Common myeloid progenitor, CD34-positive (primary cell): ENCODE data around the gene NCOA4.
A peak's percentile ranks its signal among the peaks of the same experiment; 100 is the strongest.

Experiments
- CTCF ChIA-PET: fragments of 350-600 bp; sonication (Branson Sonifier 250); formaldehyde crosslinking; loops from one replicate; lab custom pipeline; 2021; ENCODE audit warnings: antibody characterized with exemption; lab: Charles Lee
- POLR2A ChIA-PET: fragments of 350-600 bp; sonication (Branson Sonifier 250); formaldehyde crosslinking; loops from one replicate; lab custom pipeline; 2021; ENCODE audit warnings: antibody characterized with exemption; lab: Charles Lee
- DNase-seq, 3 donors: peaks; one replicate each; pipeline versions ENCODE4 v3.0.0 to v3.0.0-alpha.2; 2013
- H3K27ac ChIP-seq, 2 experiments: 1 replicate in 1 of 2; 2 replicates in 1 of 2; pipeline ENCODE4 v1.7.0; 2013; ENCODE audit warnings: inconsistent platforms in 2 of 2, low read length in 2 of 2, mild to moderate bottlenecking in 2 of 2, low read depth in 1 of 2, moderate library complexity in 1 of 2; ENCODE audit not compliant: severe bottlenecking in 2 of 2, insufficient read depth in 1 of 2, poor library complexity in 1 of 2
- H3K27me3 ChIP-seq, 5 experiments: replicated peaks in 2 of 5; 1 replicate in 3 of 5; 2 replicates in 2 of 5; pipeline versions ENCODE4 v1.6.1 to v1.7.0; 2013; ENCODE audit warnings: low read length in 4 of 5, mild to moderate bottlenecking in 2 of 5, moderate library complexity in 2 of 5, inconsistent platforms in 1 of 5; ENCODE audit not compliant: insufficient read depth in 5 of 5, control insufficient read depth in 4 of 5
- H3K36me3 ChIP-seq, 4 experiments: 1 replicate in 2 of 4; 2 replicates in 2 of 4; pipeline versions ENCODE4 v1.6.1 to v1.7.0; 2013; ENCODE audit warnings: low read length in 3 of 4, control low read depth in 1 of 4, mild to moderate bottlenecking in 1 of 4; ENCODE audit not compliant: control insufficient read depth in 4 of 4, insufficient read depth in 4 of 4
- H3K4me1 ChIP-seq, 4 experiments: 1 replicate in 3 of 4; 2 replicates in 1 of 4; pipeline versions ENCODE4 v1.6.1 to v1.7.1; 2013; ENCODE audit warnings: low read length in 3 of 4, mild to moderate bottlenecking in 3 of 4, control low read depth in 1 of 4, inconsistent platforms in 1 of 4, moderate library complexity in 1 of 4; ENCODE audit not compliant: control insufficient read depth in 4 of 4, insufficient read depth in 4 of 4; ENCODE audit errors: control extremely low read depth in 1 of 4
- H3K4me3 ChIP-seq, 7 experiments: 1 replicate in 4 of 7; 2 replicates in 3 of 7; pipeline versions ENCODE4 v1.5.1 to v1.7.0; 2013; ENCODE audit warnings: mild to moderate bottlenecking in 7 of 7, low read length in 6 of 7, moderate library complexity in 6 of 7, inconsistent platforms in 2 of 7, low read depth in 2 of 7, control low read depth in 1 of 7; ENCODE audit not compliant: insufficient read depth in 4 of 7, control insufficient read depth in 1 of 7; ENCODE audit errors: extremely low read depth in 1 of 7
- H3K9me3 ChIP-seq, 5 experiments: 1 replicate in 4 of 5; 2 replicates in 1 of 5; pipeline versions ENCODE4 v1.6.1 to v1.7.1; 2013; ENCODE audit warnings: low read length in 4 of 5, mild to moderate bottlenecking in 2 of 5, inconsistent platforms in 1 of 5, low read depth in 1 of 5, moderate library complexity in 1 of 5; ENCODE audit not compliant: control insufficient read depth in 4 of 5, insufficient read depth in 2 of 5; ENCODE audit errors: control extremely low read depth in 1 of 5
- WGBS: methylation state at CpG from one replicate; pipeline ENCODE4 v1.1.5; 2013; ENCODE audit not compliant: insufficient coverage; 5-methylcytosine and 5-hydroxymethylcytosine counted together

The NCOA4 gene

GRCh38 chr10:46031648-46032532 lies 1.5 kb upstream of the NCOA4 start:
- CTCF ChIA-PET: interaction anchor here (0.8 to 2.9 kb wide), 13 partner anchors 8 to 513 kb away, joined by 3 to 9 read pairs (median 3); no protein-coding TSS in a partner anchor
- WGBS: 93% methylated on average over 6 of the region's 6 CpGs
- Histone ChIP-seq H3K27ac (peak overlapping the region in 1 of 2 experiments; percentile 52), H3K9me3 (no peaks in the 10 kb centered on the region), H3K36me3 (peaks cover 0 to 9% (median 2%) of the 10 kb centered on the region in 4 experiments), H3K4me3 (no peak overlapping the region), H3K27me3 (no peaks in the 10 kb centered on the region), H3K4me1 (peaks cover 13 to 59% (median 36%) of the 10 kb centered on the region in 4 experiments)
- peak in 2 of 3 donors; percentile 30 to 51 for DNase-seq
- POLR2A ChIA-PET: no interaction called here

GRCh38 chr10:46029461-46030030 lies 877 bp downstream of the NCOA4 start:
- Histone ChIP-seq H3K36me3 (peaks cover 0 to 9% (median 3%) of the 10 kb centered on the region in 4 experiments), H3K9me3 (no peaks in the 10 kb centered on the region), H3K27ac (peak overlapping the region; percentile 97 to 99), H3K4me1 (peaks cover 13 to 71% (median 50%) of the 10 kb centered on the region in 4 experiments), H3K27me3 (no peaks in the 10 kb centered on the region), H3K4me3 (peak overlapping the region; percentile 72 to 96 (median 92))
- ChIA-PET POLR2A (no interaction called here), CTCF (interaction anchor here (0.7 to 3.0 kb wide), 11 partner anchors 8 to 67 kb away, joined by 3 to 14 read pairs (median 4); no protein-coding TSS in a partner anchor)
- DNase-seq: no peak
- WGBS: 15% methylated on average over 3 of the region's 6 CpGs

GRCh38 chr10:46028584-46029460 lies 1.6 kb downstream of the NCOA4 start:
- H3K4me3 ChIP-seq: peak overlapping the region in 6 of 7 experiments; percentile 72 to 96 (median 92)
- ChIA-PET POLR2A (no interaction called here), CTCF (interaction anchor here (1.1 to 3.0 kb wide), 13 partner anchors 9 to 68 kb away, joined by 3 to 14 read pairs (median 4); no protein-coding TSS in a partner anchor)
- peaks cover 0 to 9% (median 3%) of the 10 kb centered on the region in 4 experiments for H3K36me3 ChIP-seq
- H3K27me3 ChIP-seq: no peaks in the 10 kb centered on the region
- H3K4me1 ChIP-seq: peaks cover 20 to 74% (median 53%) of the 10 kb centered on the region in 4 experiments
- DNase-seq: peak; percentile 73 to 77 (median 75)
- peak overlapping the region; percentile 97 to 99 for H3K27ac ChIP-seq
- no peaks in the 10 kb centered on the region for H3K9me3 ChIP-seq
- WGBS: 13% methylated on average over 1 of the region's 6 CpGs

- no peak for DNase-seq
- Histone ChIP-seq H3K4me3 (no peak overlapping the region), H3K27me3 (no peaks in the 10 kb centered on the region), H3K36me3 (peaks cover 0 to 9% (median 3%) of the 10 kb centered on the region in 4 experiments), H3K9me3 (no peaks in the 10 kb centered on the region), H3K4me1 (peaks cover 27 to 80% (median 64%) of the 10 kb centered on the region in 4 experiments), H3K27ac (peak overlapping the region; percentile 35 to 97)
- ChIA-PET POLR2A (interaction anchor here (0.6 kb wide), 1 partner anchor 14 kb away, joined by 3 read pairs; no protein-coding TSS in a partner anchor), CTCF (interaction anchor here (0.9 to 2.2 kb wide), 6 partner anchors 9 to 43 kb away, joined by 3 to 8 read pairs (median 6); no protein-coding TSS in a partner anchor)
Observed at GRCh38 chr10:46026106-46026505, 4.3 kb downstream of the NCOA4 start.

GRCh38 chr10:46025406-46025805 lies 5.0 kb downstream of the NCOA4 start:
- no peaks in the 10 kb centered on the region for H3K27me3 ChIP-seq
- ChIA-PET POLR2A (interaction anchor here (0.6 kb wide), 1 partner anchor 15 kb away, joined by 3 read pairs; no protein-coding TSS in a partner anchor), CTCF (interaction anchor here (0.9 to 2.6 kb wide), 6 partner anchors 8 to 79 kb away, joined by 3 to 11 read pairs (median 6); no protein-coding TSS in a partner anchor)
- no peak overlapping the region for H3K4me3 ChIP-seq
- WGBS: no CpG with 5 or more reads among the region's 2 CpGs
- H3K9me3 ChIP-seq: no peaks in the 10 kb centered on the region
- H3K27ac ChIP-seq: peak overlapping the region; percentile 26 to 97
- no peak for DNase-seq
- peaks cover 30 to 82% (median 68%) of the 10 kb centered on the region in 4 experiments for H3K4me1 ChIP-seq
- H3K36me3 ChIP-seq: peaks cover 0 to 9% (median 3%) of the 10 kb centered on the region in 4 experiments

- ChIA-PET POLR2A (no interaction called here), CTCF (interaction anchor here (0.7 to 2.6 kb wide), 6 partner anchors 10 to 202 kb away, joined by 3 to 11 read pairs (median 5); no protein-coding TSS in a partner anchor)
Observed at GRCh38 chr10:46024948-46025347, 5.5 kb downstream of the NCOA4 start.

More at GRCh38 chr10:46024948-46025347, 5.5 kb downstream of the NCOA4 start:
- H3K4me3 ChIP-seq: no peak overlapping the region
- H3K27me3 ChIP-seq: no peaks in the 10 kb centered on the region
- H3K27ac ChIP-seq: peak overlapping the region; percentile 26 to 97
- H3K9me3 ChIP-seq: no peaks in the 10 kb centered on the region
- H3K4me1 ChIP-seq: peaks cover 34 to 86% (median 72%) of the 10 kb centered on the region in 4 experiments
- H3K36me3 ChIP-seq: peaks cover 0 to 9% (median 3%) of the 10 kb centered on the region in 4 experiments
- no peak for DNase-seq
